Natural killer cell treated with Interleukin-12 subunit alpha and Interleukin-12 subunit beta and Interleukin-15 and Interleukin-18, amount 100 ng/mL, for 72 hours (primary cell): Measurements from ENCODE around the gene FGFR3. TPM values are rescaled to one million over a fixed set of nuclear protein-coding genes. Genes with fewer than 3 reads are reported as not detected.
"Not testable (repeated sequence)": the region's sequence is repeated elsewhere in the genome, so short reads cannot be mapped to it uniquely, and the experiment has no call there.

Experiments
- ATAC-seq, 2 donors: fragments of 150-1000 bp; cut with Tn5 transposase in 1 of 2; sonication (Bioruptor Pico), chemical (Tn5 transposase) in 1 of 2; 2 replicates each; pipeline ENCODE4 v1.10.0; 2021
- DNase-seq: peaks from one replicate; pipeline ENCODE4 v3.0.0; 2022; ENCODE audit warnings: low spot score
- H3K27ac Mint-ChIP-seq, 2 donors: 1 replicate in 1 of 2; 2 replicates in 1 of 2; pipeline ENCODE4 v1.8.0; 2022; ENCODE audit warnings: mixed read lengths in 2 of 2, mild to moderate bottlenecking in 1 of 2, moderate library complexity in 1 of 2
- H3K27me3 Mint-ChIP-seq, 2 donors: 1 replicate in 1 of 2; 2 replicates in 1 of 2; pipeline ENCODE4 v1.8.0; 2022; ENCODE audit warnings: mixed read lengths in 2 of 2
- H3K36me3 Mint-ChIP-seq: one replicate; pipeline ENCODE4 v1.8.0; 2022; ENCODE audit warnings: mixed read lengths
- H3K4me1 Mint-ChIP-seq, 2 donors: 1 replicate in 1 of 2; 2 replicates in 1 of 2; pipeline ENCODE4 v1.8.0; 2022; ENCODE audit warnings: low read depth in 2 of 2, mixed read lengths in 2 of 2, mild to moderate bottlenecking in 1 of 2
- H3K4me3 Mint-ChIP-seq: one replicate; pipeline ENCODE4 v1.8.0; 2022; ENCODE audit warnings: mixed read lengths
- H3K9me3 Mint-ChIP-seq: 2 replicates; pipeline ENCODE4 v1.8.0; 2022; ENCODE audit warnings: mixed read lengths
- total RNA-seq, 2 donors: library from RNA; stranded (reverse); gene quantifications; one replicate each; pipeline ENCODE4 v1.2.3, GENCODE V29; 2022

The FGFR3 gene
- total RNA-seq, 2 donors from 2014 or later = not detected

GRCh38 chr4:1825326-1825725, 32.2 kb downstream of the FGFR3 start:
- no peak overlapping the region for H3K4me3 Mint-ChIP-seq
- H3K36me3 Mint-ChIP-seq = peaks cover 14% of the 10 kb centered on the region
- H3K9me3 Mint-ChIP-seq = no peaks in the 10 kb centered on the region
- H3K4me1 Mint-ChIP-seq = peaks cover 0 to 6% of the 10 kb centered on the region in 2 donors
- H3K27me3 Mint-ChIP-seq = no peaks in the 10 kb centered on the region
- ATAC-seq = no peak
- no peak overlapping the region for H3K27ac Mint-ChIP-seq
- DNase-seq = no peak

- Mint-ChIP-seq H3K4me1 (peaks cover 0 to 6% of the 10 kb centered on the region in 2 donors), H3K27ac (no peak overlapping the region), H3K4me3 (no peak overlapping the region), H3K27me3 (no peaks in the 10 kb centered on the region), H3K9me3 (no peaks in the 10 kb centered on the region), H3K36me3 (peaks cover 17% of the 10 kb centered on the region)
- ATAC-seq (no peak), DNase-seq (no peak)
These were observed 33.6 kb downstream of the FGFR3 start for GRCh38 chr4:1826531-1827350.

- DNase-seq = no peak
- ATAC-seq = no peak
- Mint-ChIP-seq H3K4me1 (peaks cover 0 to 14% of the 10 kb centered on the region in 2 donors), H3K9me3 (no peaks in the 10 kb centered on the region), H3K4me3 (no peak overlapping the region), H3K27ac (peak overlapping the region in 1 of 2 donors; percentile 8), H3K36me3 (peaks cover 16% of the 10 kb centered on the region), H3K27me3 (no peaks in the 10 kb centered on the region)
These were observed 37.1 kb downstream of the FGFR3 start for GRCh38 chr4:1830234-1830633.

GRCh38 chr4:1830642-1831228, 37.6 kb downstream of the FGFR3 start:
- DNase-seq (no peak), ATAC-seq (peak in 1 of 2 donors; percentile 20)
- Mint-ChIP-seq H3K27ac (no peak overlapping the region), H3K9me3 (no peaks in the 10 kb centered on the region), H3K4me1 (peaks cover 0 to 14% of the 10 kb centered on the region in 2 donors), H3K27me3 (no peaks in the 10 kb centered on the region), H3K36me3 (peaks cover 16% of the 10 kb centered on the region), H3K4me3 (no peak overlapping the region)

- H3K9me3 Mint-ChIP-seq = no peaks in the 10 kb centered on the region
- no peaks in the 10 kb centered on the region for H3K27me3 Mint-ChIP-seq
- peaks cover 0 to 14% of the 10 kb centered on the region in 2 donors for H3K4me1 Mint-ChIP-seq
- DNase-seq (no peak), ATAC-seq (no peak)
- no peak overlapping the region for H3K4me3 Mint-ChIP-seq
- no peak overlapping the region for H3K27ac Mint-ChIP-seq
- peaks cover 19% of the 10 kb centered on the region for H3K36me3 Mint-ChIP-seq
These were observed 38.2 kb downstream of the FGFR3 start for GRCh38 chr4:1831331-1831730.

- H3K27ac Mint-ChIP-seq = no peak overlapping the region
- no peak for ATAC-seq
- H3K36me3 Mint-ChIP-seq = peaks cover 21% of the 10 kb centered on the region
These were observed 39.6 kb downstream of the FGFR3 start for GRCh38 chr4:1832690-1833089.

GRCh38 chr4:1833307-1834046, 40.4 kb downstream of the FGFR3 start:
- Mint-ChIP-seq H3K27me3 (no peaks in the 10 kb centered on the region), H3K9me3 (no peaks in the 10 kb centered on the region), H3K4me3 (no peak overlapping the region), H3K27ac (no peak overlapping the region), H3K36me3 (peaks cover 21% of the 10 kb centered on the region), H3K4me1 (peaks cover 0 to 11% of the 10 kb centered on the region in 2 donors)
- no peak for ATAC-seq
- DNase-seq = no peak

More at GRCh38 chr4:1832690-1833089, 39.6 kb downstream of the FGFR3 start:
- Mint-ChIP-seq H3K4me3 (no peak overlapping the region), H3K27me3 (no peaks in the 10 kb centered on the region), H3K9me3 (no peaks in the 10 kb centered on the region), H3K4me1 (peaks cover 0 to 11% of the 10 kb centered on the region in 2 donors)
- no peak for DNase-seq

GRCh38 chr4:1834047-1834775, 41.1 kb downstream of the FGFR3 start:
- no peak for DNase-seq
- H3K27me3 Mint-ChIP-seq = no peaks in the 10 kb centered on the region
- H3K4me1 Mint-ChIP-seq = peaks cover 0 to 11% of the 10 kb centered on the region in 2 donors
- H3K27ac Mint-ChIP-seq = peak overlapping the region in 1 of 2 donors; percentile 27
- H3K4me3 Mint-ChIP-seq = no peak overlapping the region
- ATAC-seq = peak in 1 of 2 donors; percentile 26
- H3K9me3 Mint-ChIP-seq = no peaks in the 10 kb centered on the region
- H3K36me3 Mint-ChIP-seq = peaks cover 26% of the 10 kb centered on the region

GRCh38 chr4:1835836-1836235, 42.7 kb downstream of the FGFR3 start:
- not testable (repeated sequence) for ATAC-seq, H3K27ac Mint-ChIP-seq
- peaks cover 21% of the 10 kb centered on the region for H3K36me3 Mint-ChIP-seq

GRCh38 chr4:1836650-1837049, 43.6 kb downstream of the FGFR3 start:
- Mint-ChIP-seq H3K4me3 (no peak overlapping the region), H3K27ac (no peak overlapping the region)
- ATAC-seq = no peak

More at GRCh38 chr4:1835836-1836235, 42.7 kb downstream of the FGFR3 start:
- not testable (repeated sequence) for H3K4me1 Mint-ChIP-seq, H3K4me3 Mint-ChIP-seq, H3K27me3 Mint-ChIP-seq, DNase-seq, H3K9me3 Mint-ChIP-seq

GRCh38 chr4:1837069-1837468, 44.0 kb downstream of the FGFR3 start:
- H3K27ac Mint-ChIP-seq = no peak overlapping the region
- no peak for ATAC-seq
- H3K9me3 Mint-ChIP-seq = no peaks in the 10 kb centered on the region

More at GRCh38 chr4:1836650-1837049, 43.6 kb downstream of the FGFR3 start:
- no peaks in the 10 kb centered on the region for H3K27me3 Mint-ChIP-seq
- DNase-seq = no peak
- no peaks in the 10 kb centered on the region for H3K9me3 Mint-ChIP-seq
- peaks cover 0 to 11% of the 10 kb centered on the region in 2 donors for H3K4me1 Mint-ChIP-seq
- H3K36me3 Mint-ChIP-seq = peaks cover 18% of the 10 kb centered on the region

GRCh38 chr4:1839282-1839681, 46.2 kb downstream of the FGFR3 start:
- Mint-ChIP-seq H3K4me3 (no peak overlapping the region), H3K9me3 (no peaks in the 10 kb centered on the region), H3K36me3 (peaks cover 11% of the 10 kb centered on the region), H3K27ac (no peak overlapping the region), H3K4me1 (peaks cover 0 to 19% of the 10 kb centered on the region in 2 donors), H3K27me3 (no peaks in the 10 kb centered on the region)
- ATAC-seq (no peak), DNase-seq (no peak)

More at GRCh38 chr4:1837069-1837468, 44.0 kb downstream of the FGFR3 start:
- H3K4me1 Mint-ChIP-seq = peaks cover 0 to 14% of the 10 kb centered on the region in 2 donors
- H3K27me3 Mint-ChIP-seq = no peaks in the 10 kb centered on the region
- no peak for DNase-seq
- H3K36me3 Mint-ChIP-seq = peaks cover 13% of the 10 kb centered on the region
- no peak overlapping the region for H3K4me3 Mint-ChIP-seq

GRCh38 chr4:1841201-1841886, 48.3 kb downstream of the FGFR3 start:
- Mint-ChIP-seq H3K27me3 (no peaks in the 10 kb centered on the region), H3K36me3 (peaks cover 8% of the 10 kb centered on the region), H3K4me1 (peaks cover 0 to 17% of the 10 kb centered on the region in 2 donors), H3K4me3 (no peak overlapping the region), H3K9me3 (no peaks in the 10 kb centered on the region), H3K27ac (no peak overlapping the region)
- DNase-seq = no peak
- peak in 1 of 2 donors; percentile 31 for ATAC-seq
